Adipocyte (in vitro differentiated cells): ENCODE measurements around the gene OR4D1.

ENCODE experiments used
- DNase-seq: peaks from one replicate; pipeline ENCODE4 v3.0.0-alpha.2; 2015; ENCODE audit warnings: low read depth
- H3K27me3 ChIP-seq: replicated peaks from 2 replicates; pipeline ENCODE4 v1.7.0; 2013; ENCODE audit warnings: mild to moderate bottlenecking, low read length, moderate library complexity; ENCODE audit not compliant: control insufficient read depth, insufficient read depth
- H3K36me3 ChIP-seq: 2 replicates; pipeline ENCODE4 v1.7.0; 2013; ENCODE audit warnings: low read length, mild to moderate bottlenecking, moderate library complexity; ENCODE audit not compliant: control insufficient read depth, insufficient read depth, severe bottlenecking
- H3K4me1 ChIP-seq: 2 replicates; pipeline ENCODE4 v1.7.0; 2013; ENCODE audit warnings: mild to moderate bottlenecking, low read length, moderate library complexity; ENCODE audit not compliant: control insufficient read depth, insufficient read depth
- H3K4me3 ChIP-seq: 2 replicates; pipeline ENCODE4 v1.7.0; 2013; ENCODE audit warnings: mild to moderate bottlenecking, low read length, moderate library complexity
- H3K9ac ChIP-seq: 2 replicates; pipeline ENCODE4 v1.7.0; 2013; ENCODE audit warnings: mild to moderate bottlenecking, low read length, moderate library complexity
- H3K9me3 ChIP-seq: 2 replicates; pipeline ENCODE4 v1.7.0; 2013; ENCODE audit warnings: mild to moderate bottlenecking, low read length, moderate library complexity; ENCODE audit not compliant: control insufficient read depth

The OR4D1 gene

DNA sequence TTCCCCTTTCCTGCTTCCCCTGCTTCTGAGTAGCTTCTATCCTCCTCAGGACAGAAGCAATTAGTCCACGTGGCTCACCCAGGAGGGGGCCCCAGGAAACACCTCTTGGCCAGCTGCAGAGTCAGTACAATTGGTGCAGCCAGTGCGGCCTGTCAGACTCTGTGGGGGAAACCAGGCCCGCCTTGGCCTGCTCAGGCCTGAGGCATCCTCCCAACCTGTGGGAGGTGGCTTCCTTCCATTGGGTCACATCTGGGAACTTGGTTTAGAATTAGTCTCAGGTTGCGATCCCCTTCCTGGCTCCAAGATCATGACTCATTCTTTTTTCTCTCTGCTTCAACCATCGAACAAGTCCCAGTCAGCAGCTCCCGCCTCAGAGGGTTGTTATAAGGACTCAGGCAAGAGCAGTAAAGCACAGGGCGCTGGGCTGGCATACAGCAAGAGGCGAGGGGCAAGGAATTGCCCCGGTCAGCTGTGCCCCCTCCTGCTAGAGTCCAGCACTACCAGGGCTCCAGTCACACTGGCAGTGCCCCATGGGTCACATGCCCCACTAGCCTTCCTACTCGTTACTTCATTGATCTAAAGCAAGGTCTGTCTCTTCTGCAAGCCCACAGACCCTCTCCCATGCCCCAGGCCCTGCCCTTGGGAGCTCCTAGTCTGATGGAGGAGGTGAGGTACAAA, 36.3 kb downstream of the OR4D1 start:
- H3K9ac ChIP-seq, result no peak overlapping the region
- H3K4me3 ChIP-seq, result no peak overlapping the region
- no peaks in the 10 kb centered on the region for H3K36me3 ChIP-seq
- peaks cover 40% of the 10 kb centered on the region for H3K27me3 ChIP-seq
- H3K9me3 ChIP-seq, result no peaks in the 10 kb centered on the region
- peaks cover 1% of the 10 kb centered on the region for H3K4me1 ChIP-seq
- no peak for DNase-seq

DNA sequence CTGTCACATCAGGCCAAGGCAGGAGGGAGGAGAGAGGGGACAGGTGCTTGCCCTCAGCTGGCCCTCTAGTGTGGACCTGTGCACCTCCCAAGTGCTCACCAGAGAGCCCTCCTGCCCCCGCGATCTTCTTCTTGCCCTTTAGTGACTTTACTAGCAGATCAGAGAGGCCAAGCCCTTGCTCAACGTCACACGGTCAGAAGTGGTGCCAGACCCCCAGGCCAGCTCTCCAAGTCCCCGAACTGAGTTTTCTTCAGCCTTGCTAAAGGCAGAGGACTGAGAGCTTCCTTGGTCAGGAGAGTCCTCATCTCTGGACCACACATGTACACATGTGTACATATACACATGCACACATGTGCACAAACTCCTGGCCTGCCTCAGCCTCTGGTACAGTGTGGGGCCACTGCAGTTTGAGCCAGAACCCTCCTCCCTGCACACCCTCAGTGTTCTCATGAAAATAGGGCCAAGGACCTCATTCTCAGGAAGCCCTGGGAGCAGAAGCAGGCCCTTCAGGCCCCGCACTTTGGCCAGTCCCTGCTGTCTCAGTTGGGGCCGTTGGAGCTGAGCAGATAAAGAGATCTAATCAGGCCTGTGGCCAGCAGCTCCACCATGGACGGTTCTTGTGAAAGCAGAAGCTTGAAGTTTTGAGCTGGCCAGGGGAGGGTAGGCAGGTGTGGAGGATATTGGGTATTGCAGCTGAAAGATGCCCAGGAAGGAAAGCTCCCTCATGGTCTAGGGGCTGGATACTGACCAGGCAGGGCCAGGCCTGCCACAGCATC, 37.0 kb downstream of the OR4D1 start:
- no peak overlapping the region for H3K9ac ChIP-seq
- no peak overlapping the region for H3K4me3 ChIP-seq
- H3K4me1 ChIP-seq, result peaks cover 8% of the 10 kb centered on the region
- no peaks in the 10 kb centered on the region for H3K36me3 ChIP-seq
- peaks cover 39% of the 10 kb centered on the region for H3K27me3 ChIP-seq
- no peak for DNase-seq
- no peaks in the 10 kb centered on the region for H3K9me3 ChIP-seq

GRCh38 chr17:58186591-58186990, 38.4 kb downstream of the OR4D1 start:
- no peak overlapping the region for H3K9ac ChIP-seq

DNA sequence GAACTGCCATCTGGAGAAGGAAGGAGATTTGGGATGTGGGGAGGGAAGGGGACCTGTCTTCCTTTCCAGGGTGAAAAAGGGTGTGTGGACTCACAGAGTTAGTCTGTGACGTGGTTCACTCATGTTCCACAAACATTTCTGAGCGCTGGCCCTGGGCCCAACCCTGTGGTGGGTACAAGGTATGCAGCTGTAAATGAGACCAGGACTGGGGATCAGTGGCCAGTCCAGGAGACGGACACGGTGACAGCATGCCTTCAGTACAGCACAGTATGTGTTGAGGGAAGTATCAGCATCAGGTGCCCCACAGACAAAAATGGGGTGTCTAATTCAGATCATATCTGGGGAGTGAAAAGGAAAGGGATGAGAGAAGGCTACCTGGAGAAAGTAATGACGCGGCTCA, 38.9 kb downstream of the OR4D1 start:
- Histone ChIP-seq H3K36me3 (no peaks in the 10 kb centered on the region), H3K27me3 (peaks cover 41% of the 10 kb centered on the region)

More at GRCh38 chr17:58186591-58186990, 38.4 kb downstream of the OR4D1 start:
- Histone ChIP-seq H3K27me3 (peaks cover 41% of the 10 kb centered on the region), H3K9me3 (no peaks in the 10 kb centered on the region), H3K4me1 (peaks cover 11% of the 10 kb centered on the region), H3K4me3 (no peak overlapping the region), H3K36me3 (no peaks in the 10 kb centered on the region)
- no peak for DNase-seq

GRCh38 chr17:58187675-58188074, 39.5 kb downstream of the OR4D1 start:
- peaks cover 46% of the 10 kb centered on the region for H3K27me3 ChIP-seq
- H3K4me3 ChIP-seq, result no peak overlapping the region
- peaks cover 11% of the 10 kb centered on the region for H3K4me1 ChIP-seq
- DNase-seq, result no peak
- H3K36me3 ChIP-seq, result no peaks in the 10 kb centered on the region
- no peaks in the 10 kb centered on the region for H3K9me3 ChIP-seq
- H3K9ac ChIP-seq, result no peak overlapping the region

More for the DNA sequence above, 38.9 kb downstream of the OR4D1 start:
- no peak for DNase-seq
- no peak overlapping the region for H3K4me3 ChIP-seq
- H3K9me3 ChIP-seq, result no peaks in the 10 kb centered on the region
- peaks cover 11% of the 10 kb centered on the region for H3K4me1 ChIP-seq
- no peak overlapping the region for H3K9ac ChIP-seq

GRCh38 chr17:58189436-58190146, 41.4 kb downstream of the OR4D1 start:
- DNase-seq, result peak; percentile 54
- Histone ChIP-seq H3K9me3 (no peaks in the 10 kb centered on the region), H3K9ac (no peak overlapping the region), H3K4me3 (no peak overlapping the region), H3K4me1 (peaks cover 11% of the 10 kb centered on the region), H3K36me3 (no peaks in the 10 kb centered on the region), H3K27me3 (peaks cover 62% of the 10 kb centered on the region)

DNA sequence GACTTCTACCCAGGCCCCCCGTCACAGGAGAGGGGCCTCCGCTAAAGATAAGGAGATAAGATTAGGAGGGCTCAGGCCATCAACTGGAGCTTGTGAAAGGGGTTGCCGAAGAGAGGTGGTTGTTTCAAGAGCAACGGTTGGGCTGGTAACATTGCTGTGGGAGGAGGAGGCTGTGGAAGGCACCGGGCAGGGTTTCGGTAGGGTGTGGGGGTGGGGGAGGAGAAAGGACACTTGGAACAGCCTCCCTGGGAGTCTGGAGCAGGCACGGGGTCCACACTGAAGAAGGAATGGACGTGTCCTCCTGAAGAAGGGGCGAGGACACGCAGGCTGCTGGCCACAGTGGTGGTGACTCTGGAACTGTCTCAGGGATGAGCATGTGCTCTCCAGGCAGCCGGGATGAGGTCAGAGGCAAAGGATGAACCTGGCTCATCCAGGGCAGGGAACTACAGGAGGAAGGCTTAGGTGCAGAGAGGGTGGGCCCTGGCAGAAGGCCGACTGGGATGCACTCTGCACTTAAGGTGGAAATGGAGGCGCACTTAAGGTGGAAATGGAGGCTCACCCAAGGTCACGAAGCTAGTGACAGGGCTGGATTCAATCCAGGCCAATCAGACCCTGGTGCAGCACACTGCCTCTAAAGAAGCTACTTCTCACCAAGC, 43.2 kb downstream of the OR4D1 start:
- Histone ChIP-seq H3K4me3 (no peak overlapping the region), H3K27me3 (peaks cover 69% of the 10 kb centered on the region), H3K9me3 (no peaks in the 10 kb centered on the region), H3K36me3 (no peaks in the 10 kb centered on the region), H3K4me1 (peaks cover 11% of the 10 kb centered on the region), H3K9ac (no peak overlapping the region)
- DNase-seq, result no peak

- no peaks in the 10 kb centered on the region for H3K9me3 ChIP-seq
- no peak within 1 kb of the TSS for H3K9ac ChIP-seq
- H3K4me1 ChIP-seq, result peaks cover 11% of the 10 kb centered on the region
- no peak within 1 kb of the TSS for H3K4me3 ChIP-seq
- no peak for DNase-seq
- no peaks in the 10 kb centered on the region for H3K36me3 ChIP-seq
- peaks cover 71% of the 10 kb centered on the region for H3K27me3 ChIP-seq
Observed at GRCh38 chr17:58192612-58193011, 44.4 kb downstream of the OR4D1 start, which contains the start of gene EPX. Gene EPX (plus strand): TSS chr17:58192726. CDS start chr17:58192847, 121 bp downstream.

GRCh38 chr17:58193641-58194255, 45.6 kb downstream of the OR4D1 start:
- no peak for DNase-seq
- Histone ChIP-seq H3K27me3 (peaks cover 73% of the 10 kb centered on the region), H3K4me3 (no peak overlapping the region), H3K9ac (no peak overlapping the region), H3K36me3 (no peaks in the 10 kb centered on the region), H3K4me1 (peaks cover 11% of the 10 kb centered on the region), H3K9me3 (no peaks in the 10 kb centered on the region)

DNA sequence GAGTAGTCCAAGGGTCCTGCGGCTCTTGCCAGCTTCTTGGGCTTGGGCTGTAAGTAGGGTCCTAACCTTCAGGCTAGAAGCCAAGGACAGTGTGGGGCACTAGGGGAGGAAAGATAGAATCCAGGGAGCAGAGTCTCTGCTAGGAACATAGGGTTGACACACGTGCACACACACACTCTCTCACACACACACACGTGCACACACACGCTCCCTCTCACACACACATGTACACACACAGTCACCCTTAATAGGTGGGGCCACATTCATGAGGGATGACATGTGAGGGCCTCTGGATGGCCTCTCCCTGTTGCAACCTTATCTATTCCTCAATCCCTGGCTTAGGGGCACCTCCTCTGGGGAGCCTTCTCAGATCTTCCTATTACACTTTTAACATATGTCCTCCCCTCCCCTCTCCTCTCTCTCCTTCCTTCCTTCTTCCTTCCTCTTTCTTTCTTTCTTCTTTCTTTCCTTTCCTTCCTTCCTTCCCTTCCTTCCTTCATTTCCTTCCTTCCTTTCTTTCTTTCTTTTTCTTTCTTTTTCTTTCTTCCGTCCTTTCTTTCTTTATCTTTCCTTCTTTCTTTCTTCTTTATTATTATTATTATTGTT, 47.4 kb downstream of the OR4D1 start:
- no peak overlapping the region for H3K4me3 ChIP-seq
- H3K36me3 ChIP-seq, result no peaks in the 10 kb centered on the region
- H3K4me1 ChIP-seq, result no peaks in the 10 kb centered on the region
- H3K9me3 ChIP-seq, result no peaks in the 10 kb centered on the region
- H3K9ac ChIP-seq, result no peak overlapping the region
- H3K27me3 ChIP-seq, result peaks cover 87% of the 10 kb centered on the region
- DNase-seq, result no peak
